Mononuclear cell (primary cell): ENCODE results near the gene MAU2. TPM values are rescaled to one million over a fixed set of nuclear protein-coding genes. Genes with fewer than 3 reads are reported as not detected.

Source experiments
- H3K27me3 ChIP-seq: 2 replicates; pipeline ENCODE4 v1.6.0; 2011; ENCODE audit warnings: low read length, control low read depth; ENCODE audit not compliant: insufficient read depth
- H3K4me1 ChIP-seq: 2 replicates; pipeline ENCODE4 v1.5.1; 2011; ENCODE audit warnings: mild to moderate bottlenecking, low read length, control low read depth; ENCODE audit not compliant: insufficient read depth
- H3K4me3 ChIP-seq: 2 replicates; pipeline ENCODE4 v1.5.1; 2011; ENCODE audit warnings: mild to moderate bottlenecking, low read length, moderate library complexity
- H3K9me3 ChIP-seq: 2 replicates; pipeline ENCODE4 v1.5.1; 2011; ENCODE audit warnings: low read depth, mild to moderate bottlenecking, control low read depth, low read length
- total RNA-seq: library from RNA; depleted of rRNA; stranded (reverse); fragments of >200 nt; gene quantifications from one replicate; pipeline ENCODE4 v1.2.3, GENCODE V29; 2012

MAU2 gene
- total RNA-seq, 1 donor: 55.8 TPM

DNA sequence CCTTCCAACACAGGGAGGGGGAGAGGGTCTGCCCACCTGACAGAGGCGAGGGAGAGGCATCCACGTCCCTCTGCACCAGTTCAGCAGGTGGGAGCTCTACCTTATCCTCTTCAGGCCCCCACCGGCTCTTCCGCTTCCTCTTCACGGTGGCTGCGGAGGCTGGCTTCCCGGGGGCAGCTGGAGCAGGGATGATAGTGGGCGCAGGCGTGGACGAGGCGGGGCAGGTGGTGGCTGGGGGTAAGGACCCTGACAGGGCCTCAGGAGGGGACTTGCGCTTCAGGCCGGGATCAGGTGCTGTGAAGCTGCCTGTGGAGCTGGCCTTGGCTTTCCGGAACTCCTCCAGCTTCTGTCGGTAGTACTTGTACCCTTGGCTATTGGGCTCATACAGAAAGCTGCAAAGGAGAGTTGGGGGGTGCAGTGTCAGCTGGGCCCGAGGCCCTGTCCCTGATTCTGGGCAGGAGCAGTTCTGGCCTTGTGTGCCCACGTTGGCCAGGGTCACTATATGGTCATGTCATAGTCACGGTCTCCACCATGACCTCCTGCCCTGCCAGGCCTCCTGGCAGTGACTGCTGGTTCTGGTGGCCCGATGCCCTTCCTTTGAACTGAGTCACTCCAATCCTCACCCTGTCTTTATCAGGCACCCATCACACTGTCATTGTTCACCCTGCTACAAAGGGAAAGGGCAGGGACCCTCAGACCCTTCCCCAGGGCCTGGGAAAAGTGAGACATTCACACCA, 23.5 kb upstream of the MAU2 start:
- no peaks in the 10 kb centered on the region for H3K9me3 ChIP-seq
- no peak overlapping the region for H3K4me3 ChIP-seq
- H3K4me1 ChIP-seq: no peaks in the 10 kb centered on the region
- no peaks in the 10 kb centered on the region for H3K27me3 ChIP-seq

- Histone ChIP-seq H3K4me1 (no peaks in the 10 kb centered on the region), H3K4me3 (no peak overlapping the region), H3K9me3 (no peaks in the 10 kb centered on the region), H3K27me3 (no peaks in the 10 kb centered on the region)
Observed at GRCh38 chr19:19297759-19298158, 22.9 kb upstream of the MAU2 start.

GRCh38 chr19:19300613-19301012, 20.0 kb upstream of the MAU2 start:
- no peak overlapping the region for H3K4me3 ChIP-seq
- H3K4me1 ChIP-seq: no peaks in the 10 kb centered on the region

DNA sequence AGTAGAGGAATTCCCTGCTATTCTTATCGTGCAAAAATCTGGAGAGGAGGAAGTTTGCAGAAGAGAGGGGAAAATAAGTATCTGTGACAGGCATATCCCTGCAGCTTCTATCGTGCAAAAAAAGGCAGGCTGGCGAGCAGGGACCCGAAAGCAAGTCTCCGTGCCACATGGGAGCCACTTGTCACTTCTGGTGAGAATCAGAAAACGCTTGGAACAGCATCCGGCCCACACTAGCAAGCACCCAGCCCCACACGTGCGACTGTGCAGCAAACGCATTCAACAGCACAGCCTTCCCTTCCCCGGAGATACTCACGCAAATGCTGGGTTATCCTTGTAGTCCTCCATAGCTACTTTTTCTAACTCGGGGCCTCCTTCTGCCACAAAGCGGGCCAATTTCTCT, 17.2 kb upstream of the MAU2 start:
- no peaks in the 10 kb centered on the region for H3K4me1 ChIP-seq
- no peaks in the 10 kb centered on the region for H3K27me3 ChIP-seq
- no peaks in the 10 kb centered on the region for H3K9me3 ChIP-seq
- no peak overlapping the region for H3K4me3 ChIP-seq

More at GRCh38 chr19:19300613-19301012, 20.0 kb upstream of the MAU2 start:
- H3K27me3 ChIP-seq: no peaks in the 10 kb centered on the region
- H3K9me3 ChIP-seq: no peaks in the 10 kb centered on the region

DNA sequence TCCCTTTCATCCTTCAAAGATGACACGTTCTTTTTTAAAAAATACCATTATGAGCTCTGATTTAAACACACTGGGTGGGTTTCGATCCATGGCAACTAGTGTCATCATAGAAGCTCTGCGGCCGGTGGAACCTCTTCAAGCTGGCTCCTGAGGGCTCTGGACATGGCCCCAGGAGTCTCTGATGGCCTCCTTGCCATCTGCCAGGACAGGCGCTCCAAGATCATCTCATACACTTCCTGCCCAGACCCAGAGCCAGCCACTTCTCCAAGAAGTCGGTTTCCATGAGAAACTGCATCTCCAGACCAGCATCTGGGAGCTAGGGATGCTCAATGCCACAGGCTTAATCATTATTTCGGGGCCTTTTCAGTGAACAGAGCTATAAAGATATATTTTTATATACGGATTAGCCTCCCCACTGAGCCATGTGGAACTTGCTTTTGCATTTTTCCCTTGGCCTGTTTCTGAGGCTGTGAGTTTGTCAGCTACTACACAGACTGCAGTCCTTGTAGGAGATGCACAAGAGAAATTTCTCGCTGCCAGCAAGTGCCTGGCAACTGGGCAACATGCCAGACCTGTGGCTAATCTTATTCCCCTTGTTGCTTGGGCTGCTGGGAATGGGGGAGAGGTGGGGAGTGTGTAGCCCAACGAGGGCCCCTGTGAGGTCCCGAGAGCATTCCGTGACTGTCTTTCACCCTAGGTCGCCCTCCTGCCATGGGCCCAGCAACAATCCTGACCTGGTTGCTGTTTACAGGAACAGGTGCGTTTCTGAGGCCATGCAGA, 16.3 kb upstream of the MAU2 start:
- Histone ChIP-seq H3K4me3 (no peak overlapping the region), H3K4me1 (no peaks in the 10 kb centered on the region), H3K27me3 (no peaks in the 10 kb centered on the region), H3K9me3 (no peaks in the 10 kb centered on the region)

DNA sequence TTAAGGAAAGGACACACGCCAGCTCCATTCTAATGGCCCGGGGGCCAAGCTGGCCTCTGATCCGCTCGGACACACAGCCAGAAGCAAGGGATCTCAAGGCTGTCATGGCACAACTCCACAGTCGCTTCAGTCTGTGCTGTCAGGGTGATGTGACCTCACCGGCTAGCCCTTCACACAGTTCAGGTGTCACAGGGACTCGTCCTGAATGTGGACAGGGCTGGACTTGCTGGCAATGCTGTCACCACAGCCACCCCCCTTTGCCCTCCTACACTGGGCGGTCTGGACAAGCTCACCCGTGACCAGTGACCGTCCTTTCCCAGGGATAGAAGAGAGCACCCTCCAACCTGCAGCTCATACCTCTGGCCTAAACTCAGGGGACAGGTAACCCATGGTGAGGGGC, 15.6 kb upstream of the MAU2 start:
- Histone ChIP-seq H3K27me3 (no peaks in the 10 kb centered on the region), H3K9me3 (no peaks in the 10 kb centered on the region), H3K4me1 (no peaks in the 10 kb centered on the region), H3K4me3 (no peak overlapping the region)

- H3K4me3 ChIP-seq: no peak overlapping the region
- no peaks in the 10 kb centered on the region for H3K4me1 ChIP-seq
- no peaks in the 10 kb centered on the region for H3K27me3 ChIP-seq
- H3K9me3 ChIP-seq: no peaks in the 10 kb centered on the region
Observed at GRCh38 chr19:19305696-19306095, 14.9 kb upstream of the MAU2 start.

DNA sequence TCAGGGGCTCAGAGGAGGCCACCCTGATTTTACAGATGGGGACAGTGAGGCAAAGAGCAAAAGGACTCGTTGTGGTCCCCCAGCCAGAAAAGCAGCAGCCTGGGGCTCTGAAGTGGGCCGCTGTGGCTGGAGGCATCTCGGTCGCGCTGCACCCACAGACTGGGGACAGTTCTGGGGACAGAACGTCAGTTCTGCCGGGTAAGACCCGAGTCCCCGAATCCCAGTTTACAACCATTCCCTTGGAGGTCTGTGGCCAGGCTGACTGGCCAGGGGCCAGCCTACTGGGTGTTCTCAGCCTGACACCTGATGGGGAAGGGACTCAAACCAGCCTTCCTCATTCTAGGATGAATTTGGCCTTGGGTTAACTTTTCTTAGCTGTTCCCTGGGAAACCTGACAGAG, 14.4 kb upstream of the MAU2 start:
- Histone ChIP-seq H3K4me1 (no peaks in the 10 kb centered on the region), H3K4me3 (no peak overlapping the region), H3K9me3 (no peaks in the 10 kb centered on the region), H3K27me3 (no peaks in the 10 kb centered on the region)

- Histone ChIP-seq H3K4me1 (no peaks in the 10 kb centered on the region), H3K9me3 (no peaks in the 10 kb centered on the region), H3K4me3 (no peak overlapping the region), H3K27me3 (no peaks in the 10 kb centered on the region)
Observed at GRCh38 chr19:19308373-19308772, 12.3 kb upstream of the MAU2 start.

DNA sequence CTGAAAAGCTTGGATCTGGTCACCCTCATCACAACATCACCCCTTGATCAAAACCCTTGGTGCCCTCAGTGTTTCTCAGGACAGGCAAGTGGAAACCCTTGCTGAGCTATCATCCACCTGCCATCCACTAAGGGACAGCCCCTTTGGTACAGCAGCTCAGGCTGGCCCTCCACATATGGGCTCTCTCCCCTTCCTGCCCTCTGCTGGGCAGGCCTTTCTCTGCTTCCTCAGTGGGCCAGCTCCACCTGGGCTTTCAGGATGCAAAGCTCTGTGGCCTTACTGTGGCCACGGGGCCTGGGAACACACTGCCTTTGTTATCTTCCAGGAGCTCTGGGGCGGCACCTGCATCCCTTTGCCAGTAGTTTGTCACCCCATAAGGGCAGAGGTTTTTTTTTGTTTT, 5.2 kb upstream of the MAU2 start:
- Histone ChIP-seq H3K4me1 (peaks cover 11% of the 10 kb centered on the region), H3K4me3 (no peak overlapping the region), H3K9me3 (no peaks in the 10 kb centered on the region), H3K27me3 (no peaks in the 10 kb centered on the region)

- peaks cover 11% of the 10 kb centered on the region for H3K4me1 ChIP-seq
- no peaks in the 10 kb centered on the region for H3K9me3 ChIP-seq
- H3K4me3 ChIP-seq: no peak overlapping the region
Observed at GRCh38 chr19:19316082-19316481, 4.5 kb upstream of the MAU2 start.

DNA sequence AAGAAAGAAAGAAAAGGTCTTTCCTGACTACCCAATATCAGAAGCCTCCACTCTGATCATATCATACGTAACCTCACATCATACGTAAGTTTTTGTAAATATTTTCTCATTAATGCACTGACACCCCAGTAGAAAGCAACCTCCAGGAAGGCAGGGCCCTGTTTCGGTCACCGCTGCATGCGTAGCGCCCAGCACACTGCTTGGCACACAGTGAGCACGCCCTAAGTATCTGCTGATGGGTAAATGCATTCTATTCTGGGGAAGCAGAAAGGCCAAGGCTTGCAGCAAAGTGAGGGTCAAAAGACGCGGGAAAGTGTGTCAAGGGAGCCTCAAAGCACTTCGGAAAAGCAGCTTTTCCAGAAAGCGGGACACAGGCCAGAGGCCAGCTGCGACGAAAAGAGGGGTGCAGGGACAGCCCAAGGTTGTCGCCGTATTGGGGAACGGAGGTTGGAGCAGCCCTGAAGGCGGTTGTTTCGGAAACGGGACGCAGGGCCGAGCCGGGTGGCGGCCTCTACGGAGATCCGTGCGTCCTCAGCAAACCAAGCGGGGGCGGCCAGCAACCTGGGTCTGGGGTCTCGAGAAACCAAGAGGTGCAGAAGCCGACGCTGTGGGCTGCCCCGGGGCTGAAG, 783 bp upstream of the MAU2 start:
- Histone ChIP-seq H3K4me3 (peak overlapping the region; percentile 98), H3K27me3 (no peaks in the 10 kb centered on the region), H3K9me3 (no peaks in the 10 kb centered on the region), H3K4me1 (peaks cover 35% of the 10 kb centered on the region)

More at GRCh38 chr19:19316082-19316481, 4.5 kb upstream of the MAU2 start:
- no peaks in the 10 kb centered on the region for H3K27me3 ChIP-seq

- H3K4me1 ChIP-seq: peaks cover 39% of the 10 kb centered on the region
- H3K9me3 ChIP-seq: no peaks in the 10 kb centered on the region
- H3K4me3 ChIP-seq: peak overlapping the region; percentile 98
- no peaks in the 10 kb centered on the region for H3K27me3 ChIP-seq
Observed at GRCh38 chr19:19321141-19321577, 530 bp downstream of the MAU2 start.

DNA sequence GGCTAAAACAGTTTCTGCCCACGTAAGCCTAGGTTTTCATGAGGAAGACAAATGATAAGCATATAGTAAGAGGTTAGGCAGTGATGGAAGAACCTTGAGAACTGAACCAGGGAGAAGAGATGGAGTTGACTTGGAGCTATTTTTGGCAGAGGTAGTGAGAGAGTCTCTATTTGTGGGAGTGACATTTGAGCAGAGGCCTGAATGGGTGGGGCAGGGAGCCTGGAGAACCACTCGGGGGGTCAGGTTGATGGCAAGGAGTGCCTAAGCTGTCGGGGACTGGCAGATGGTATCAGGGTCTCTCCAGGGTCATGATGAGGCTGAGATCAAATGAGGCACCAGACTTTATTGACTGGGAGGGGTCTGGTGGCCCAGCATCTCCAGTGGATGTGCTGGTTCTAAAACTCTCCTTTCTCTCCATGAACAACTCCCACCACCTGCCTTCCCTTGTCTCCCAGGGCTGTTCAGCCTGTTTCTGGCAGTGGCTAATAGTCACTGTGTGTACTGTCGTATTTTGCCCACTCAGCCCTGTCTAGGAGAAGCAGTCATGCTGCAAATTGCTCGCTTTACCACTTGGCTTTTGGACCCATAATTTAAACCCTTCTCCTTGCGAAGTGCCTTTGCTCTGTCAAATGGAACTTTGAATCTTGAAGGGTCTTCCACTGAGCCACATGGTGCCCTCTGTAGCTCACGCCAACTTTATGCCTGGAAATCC, 3.6 kb downstream of the MAU2 start:
- peaks cover 54% of the 10 kb centered on the region for H3K4me1 ChIP-seq
- H3K27me3 ChIP-seq: no peaks in the 10 kb centered on the region
- H3K9me3 ChIP-seq: no peaks in the 10 kb centered on the region
- no peak overlapping the region for H3K4me3 ChIP-seq

DNA sequence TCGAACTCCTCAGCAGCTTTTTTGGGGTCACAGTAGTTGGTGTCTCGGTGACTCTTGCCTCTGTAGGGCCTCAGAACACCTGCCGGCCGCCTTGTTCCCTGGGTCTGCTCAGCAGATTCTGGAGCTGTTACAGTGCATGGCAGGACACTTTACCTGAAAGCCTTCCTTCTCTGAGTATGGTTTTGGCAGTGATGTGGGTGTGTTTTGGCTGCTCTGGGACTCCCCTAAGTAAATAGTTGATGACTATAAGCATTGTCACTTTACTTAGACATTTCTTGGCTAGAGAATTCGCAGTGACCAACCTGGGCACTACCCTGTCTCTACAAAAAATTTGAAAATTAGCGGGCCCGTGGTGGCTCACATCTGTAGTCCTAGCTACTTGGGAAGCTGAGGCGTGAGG, 7.0 kb downstream of the MAU2 start:
- Histone ChIP-seq H3K4me3 (no peak overlapping the region), H3K27me3 (no peaks in the 10 kb centered on the region), H3K9me3 (no peaks in the 10 kb centered on the region), H3K4me1 (peaks cover 40% of the 10 kb centered on the region)
